H1 (cell line): ENCODE measurements around the gene MTAP. TPM values are rescaled to one million over a fixed set of nuclear protein-coding genes. Genes with fewer than 3 reads are reported as not detected.

Source experiments
- CTCF ChIA-PET: fragments of 300-600 bp; sonication (Branson Sonifier 250); formaldehyde crosslinking; loops from one replicate; lab custom pipeline; 2021; ENCODE audit not compliant: partially characterized antibody; lab: Charles Lee
- POLR2A ChIA-PET: fragments of 300-600 bp; sonication (Branson Sonifier 250); formaldehyde crosslinking; loops from one replicate; lab custom pipeline; 2021; ENCODE audit warnings: inconsistent platforms; ENCODE audit not compliant: partially characterized antibody; lab: Charles Lee
- DNase-seq, 2 experiments: peaks; one replicate each; pipeline versions ENCODE4 v3.0.0 to v3.0.0-alpha.2; 2010 to 2022; ENCODE audit warnings: low spot score in 2 of 2, low read depth in 1 of 2, mixed read lengths in 1 of 2
- FAIRE-seq: peaks from 2 replicates; lab custom pipeline; 2011; peaks lifted over from hg19 to GRCh38; lab: Jason Lieb, UNC
- H2AFZ ChIP-seq: 2 replicates; pipeline ENCODE4 v1.8.1; 2012; ENCODE audit warnings: low read length, inconsistent platforms
- H2AK5ac ChIP-seq: 2 replicates; pipeline ENCODE4 v1.6.1; 2013; ENCODE audit warnings: low read depth, low read length
- H2BK120ac ChIP-seq: replicated peaks from 2 replicates; pipeline ENCODE3; 2013; ENCODE audit warnings: low read depth, low read length, inconsistent platforms
- H2BK12ac ChIP-seq: 2 replicates; pipeline ENCODE4 v1.6.1; 2013; ENCODE audit warnings: low read depth, low read length
- H2BK15ac ChIP-seq: 2 replicates; pipeline ENCODE4 v1.6.1; 2013; ENCODE audit warnings: low read length
- H2BK20ac ChIP-seq: 2 replicates; pipeline ENCODE4 v1.6.1; 2013; ENCODE audit warnings: low read length
- H2BK5ac ChIP-seq: 2 replicates; pipeline ENCODE4 v1.6.1; 2013; ENCODE audit warnings: low read depth, low read length
- H3K14ac ChIP-seq: 2 replicates; pipeline ENCODE4 v1.6.1; 2013; ENCODE audit warnings: inconsistent platforms; ENCODE audit not compliant: insufficient read length
- H3K18ac ChIP-seq: 2 replicates; pipeline ENCODE4 v1.6.1; 2013; ENCODE audit warnings: low read length; ENCODE audit errors: extremely low read depth
- H3K23ac ChIP-seq: 2 replicates; pipeline ENCODE4 v1.6.1; 2013; ENCODE audit warnings: inconsistent platforms; ENCODE audit not compliant: insufficient read length
- H3K23me2 ChIP-seq: 2 replicates; pipeline ENCODE4 v1.6.1; 2013; ENCODE audit warnings: low read depth, low read length
- H3K27ac ChIP-seq: 2 replicates; pipeline ENCODE4 v1.6.1; 2011; ENCODE audit warnings: low read depth, low read length, inconsistent platforms
- H3K27me3 ChIP-seq, 4 experiments: replicated peaks in 1 of 4; 1 replicate in 1 of 4; 2 replicates in 3 of 4; pipeline versions ENCODE4 v1.6.1 to v1.8.1; 2011 to 2013; ENCODE audit warnings: low read length in 3 of 4, mild to moderate bottlenecking in 3 of 4, inconsistent platforms in 2 of 4, mixed read lengths in 2 of 4, moderate library complexity in 1 of 4; ENCODE audit not compliant: control insufficient read depth in 3 of 4, insufficient read depth in 3 of 4; ENCODE audit errors: extremely low read depth in 1 of 4
- H3K36me3 ChIP-seq, 4 experiments: 2 replicates each; pipeline versions ENCODE4 v1.6.1 to v1.8.1; 2011 to 2013; ENCODE audit warnings: mild to moderate bottlenecking in 4 of 4, low read length in 3 of 4, moderate library complexity in 2 of 4, control low read depth in 1 of 4, inconsistent platforms in 1 of 4; ENCODE audit not compliant: insufficient read depth in 4 of 4, control insufficient read depth in 2 of 4
- H3K4ac ChIP-seq: replicated peaks from 2 replicates; pipeline ENCODE3; 2013; ENCODE audit warnings: low read length, low read depth, mixed read lengths, inconsistent platforms; ENCODE audit not compliant: insufficient read length
- H3K4me1 ChIP-seq, 4 experiments: replicated peaks in 1 of 4; 1 replicate in 1 of 4; 2 replicates in 3 of 4; pipeline versions ENCODE4 v1.6.1 to v1.8.1; 2011 to 2013; ENCODE audit warnings: low read length in 3 of 4, inconsistent platforms in 2 of 4, mixed read lengths in 1 of 4; ENCODE audit not compliant: insufficient read depth in 4 of 4, control insufficient read depth in 3 of 4
- H3K4me2 ChIP-seq, 2 experiments: 2 replicates each; pipeline versions ENCODE4 v1.6.1 to v1.8.1; 2011 to 2013; ENCODE audit warnings: low read depth in 2 of 2, low read length in 2 of 2, control low read depth in 1 of 2, inconsistent platforms in 1 of 2, mild to moderate bottlenecking in 1 of 2; ENCODE audit not compliant: insufficient read depth in 1 of 2
- H3K4me3 ChIP-seq, 4 experiments: fragments of 200-600, 300-600 bp in 1 of 4; sonication (generic), shearing (Covaris generic), sonication (Bioruptor Twin) in 1 of 4; 2 replicates each; pipeline versions ENCODE4 v1.5.1 to v1.8.1; 2011 to 2016; ENCODE audit warnings: low read length in 4 of 4, low read depth in 3 of 4, control low read depth in 2 of 4, inconsistent platforms in 2 of 4, mild to moderate bottlenecking in 2 of 4, mixed read lengths in 1 of 4, moderate library complexity in 1 of 4; ENCODE audit not compliant: insufficient read depth in 2 of 4; ENCODE audit errors: extremely low read depth in 1 of 4
- H3K56ac ChIP-seq: replicated peaks from 2 replicates; pipeline ENCODE3; 2013; ENCODE audit warnings: low read depth, mild to moderate bottlenecking, mixed read lengths, low read length, inconsistent platforms; ENCODE audit not compliant: insufficient read length
- H3K79me1 ChIP-seq: 2 replicates; pipeline ENCODE4 v1.6.1; 2013; ENCODE audit warnings: low read depth, low read length, control low read depth
- H3K79me2 ChIP-seq, 2 experiments: 2 replicates each; pipeline versions ENCODE4 v1.6.1 to v1.8.1; 2012 to 2013; ENCODE audit warnings: low read length in 2 of 2, mild to moderate bottlenecking in 2 of 2, inconsistent platforms in 1 of 2; ENCODE audit not compliant: insufficient read depth in 2 of 2, control insufficient read depth in 1 of 2
- H3K9ac ChIP-seq, 4 experiments: replicated peaks in 1 of 4; 1 replicate in 1 of 4; 2 replicates in 3 of 4; pipeline versions ENCODE4 v1.6.1 to v1.8.1; 2011 to 2013; ENCODE audit warnings: low read depth in 3 of 4, low read length in 3 of 4, control low read depth in 2 of 4, mild to moderate bottlenecking in 2 of 4, moderate library complexity in 2 of 4, inconsistent platforms in 1 of 4; ENCODE audit errors: extremely low read depth in 1 of 4
- H3K9me3 ChIP-seq, 2 experiments: 2 replicates each; pipeline versions ENCODE4 v1.6.1 to v1.8.1; 2012 to 2013; ENCODE audit warnings: mild to moderate bottlenecking in 2 of 2, moderate library complexity in 2 of 2, control low read depth in 1 of 2, inconsistent platforms in 1 of 2, low read depth in 1 of 2, low read length in 1 of 2, mixed read lengths in 1 of 2; ENCODE audit not compliant: insufficient read depth in 2 of 2
- H4K20me1 ChIP-seq, 2 experiments: replicated peaks in 1 of 2; 2 replicates each; pipeline versions ENCODE3 to v1.8.1; 2011 to 2013; ENCODE audit warnings: inconsistent platforms in 2 of 2, low read length in 2 of 2, mild to moderate bottlenecking in 1 of 2; ENCODE audit not compliant: insufficient read depth in 2 of 2, control insufficient read depth in 1 of 2
- H4K5ac ChIP-seq: 2 replicates; pipeline ENCODE4 v1.6.1; 2013; ENCODE audit warnings: low read length, low read depth, mixed read lengths, inconsistent platforms; ENCODE audit not compliant: insufficient read length
- H4K8ac ChIP-seq: 2 replicates; pipeline ENCODE4 v1.8.0; 2013; ENCODE audit warnings: mild to moderate bottlenecking, moderate library complexity, low read length, inconsistent platforms; ENCODE audit not compliant: insufficient read depth; ENCODE audit errors: extremely low read depth
- H4K91ac ChIP-seq: replicated peaks from 2 replicates; pipeline ENCODE3; 2013; ENCODE audit warnings: low read length, mixed read lengths, inconsistent platforms; ENCODE audit not compliant: insufficient read length
- TBP ChIP-seq: IDR thresholded peaks from 2 replicates; pipeline ENCODE4 v1.6.1; 2011; ENCODE audit warnings: low read depth, low read length, improper control_type of control experiment
- WGBS, 2 experiments: shearing (Covaris generic) in 1 of 2; methylation state at CpG; one replicate each; pipeline versions ENCODE4 v1.1.6 to v1.1.7; 2013 to 2015; ENCODE audit warnings: low lambda C conversion rate in 2 of 2, mixed read lengths in 2 of 2, inconsistent platforms in 1 of 2, low coverage in 1 of 2, missing lambda C conversion rate in 1 of 2; ENCODE audit not compliant: insufficient replicate concordance in 2 of 2, insufficient coverage in 1 of 2, insufficient read length in 1 of 2; ENCODE audit errors: extremely low coverage in 1 of 2, missing lambda C conversion rate in 1 of 2; 5-methylcytosine and 5-hydroxymethylcytosine counted together
- polyA plus RNA-seq, 7 experiments: library from polyadenylated mRNA; depleted of rRNA in 3 of 7; stranded (reverse) in 5 of 7; unstranded in 2 of 7; fragments of >200 nt in 5 of 7; fragments of 200-250 nt in 2 of 7; gene quantifications; 1 replicate in 5 of 7; 2 replicates in 1 of 7; 4 replicates in 1 of 7; pipeline versions ENCODE4 v1.2.1 to v1.2.3, GENCODE V29; 2011 to 2013; ENCODE audit warnings: missing spikeins in 2 of 7, mixed read lengths in 2 of 7
- total RNA-seq: library from RNA; stranded (reverse); fragmentation: NEBNext Ultra II Directional; extraction: Animal tissue kit (Norgen Biotek cat#: 25700); gene quantifications from 2 replicates; pipeline ENCODE4 v1.2.1, GENCODE V29; 2021

The MTAP gene
- total and polyA plus RNA-seq, 2 of the 8 experiments (the other 6 are each of a cell fraction or from before 2014, with no cell fraction given): 16.4 to 100 TPM

- no peaks in the 10 kb centered on the region for H3K9me3 ChIP-seq
- H3K4ac ChIP-seq: no peak overlapping the region
- no peaks in the 10 kb centered on the region for H3K36me3 ChIP-seq
- H3K79me2 ChIP-seq: no peaks in the 10 kb centered on the region
- no peak for DNase-seq
- H3K4me1 ChIP-seq: 0 out of 7 replicates have a peak, but pooled peaks cover 0 to 2% (median 0%) of the 10 kb centered on the region in 4 experiments
- no peak overlapping the region for H2BK15ac ChIP-seq
- no peak overlapping the region for H3K56ac ChIP-seq
- CTCF ChIA-PET: interaction anchor here (0.6 to 1.2 kb wide), 4 partner anchors 27 to 316 kb away, joined by 3 to 5 read pairs (median 3); no protein-coding TSS in a partner anchor
- H3K79me1 ChIP-seq: no peaks in the 10 kb centered on the region
- no peak overlapping the region for H3K4me2 ChIP-seq
- H3K27ac ChIP-seq: no peak overlapping the region
- H4K5ac ChIP-seq: no peak overlapping the region
- no peak overlapping the region for H2BK12ac ChIP-seq
- no peak overlapping the region for H2AFZ ChIP-seq
- H2BK5ac ChIP-seq: no peak overlapping the region
- no peak overlapping the region for H2AK5ac ChIP-seq
- no peaks in the 10 kb centered on the region; the same call in 1 of the 2 replicates for H3K23me2 ChIP-seq
- no peak overlapping the region for H3K4me3 ChIP-seq
- H4K8ac ChIP-seq: no peak overlapping the region
- H3K23ac ChIP-seq: no peak overlapping the region
- no peaks in the 10 kb centered on the region for H4K20me1 ChIP-seq
- no peak overlapping the region for H2BK20ac ChIP-seq
- no peak for FAIRE-seq
- H2BK120ac ChIP-seq: no peak overlapping the region
- WGBS, 2 experiments: 85% methylated on average over 2 of the region's 2 CpGs; no CpG with 5 or more reads in 1 of the 2 experiments
- no peak overlapping the region for H3K18ac ChIP-seq
- no peak overlapping the region for H3K9ac ChIP-seq
- no peak overlapping the region for H4K91ac ChIP-seq
- H3K27me3 ChIP-seq: no peaks in the 10 kb centered on the region; a peak in 1 of 7 replicates
- no peak overlapping the region for H3K14ac ChIP-seq
- POLR2A ChIA-PET: no interaction called here
- TF ChIP-seq TBP: no peak
Observed at GRCh38 chr9:21781656-21782055, 20.8 kb upstream of the MTAP start.
